ENCODE results near the gene WDR6.
A peak's percentile ranks its signal among the peaks of the same experiment; 100 is the strongest.

Gene WDR6

DNA sequence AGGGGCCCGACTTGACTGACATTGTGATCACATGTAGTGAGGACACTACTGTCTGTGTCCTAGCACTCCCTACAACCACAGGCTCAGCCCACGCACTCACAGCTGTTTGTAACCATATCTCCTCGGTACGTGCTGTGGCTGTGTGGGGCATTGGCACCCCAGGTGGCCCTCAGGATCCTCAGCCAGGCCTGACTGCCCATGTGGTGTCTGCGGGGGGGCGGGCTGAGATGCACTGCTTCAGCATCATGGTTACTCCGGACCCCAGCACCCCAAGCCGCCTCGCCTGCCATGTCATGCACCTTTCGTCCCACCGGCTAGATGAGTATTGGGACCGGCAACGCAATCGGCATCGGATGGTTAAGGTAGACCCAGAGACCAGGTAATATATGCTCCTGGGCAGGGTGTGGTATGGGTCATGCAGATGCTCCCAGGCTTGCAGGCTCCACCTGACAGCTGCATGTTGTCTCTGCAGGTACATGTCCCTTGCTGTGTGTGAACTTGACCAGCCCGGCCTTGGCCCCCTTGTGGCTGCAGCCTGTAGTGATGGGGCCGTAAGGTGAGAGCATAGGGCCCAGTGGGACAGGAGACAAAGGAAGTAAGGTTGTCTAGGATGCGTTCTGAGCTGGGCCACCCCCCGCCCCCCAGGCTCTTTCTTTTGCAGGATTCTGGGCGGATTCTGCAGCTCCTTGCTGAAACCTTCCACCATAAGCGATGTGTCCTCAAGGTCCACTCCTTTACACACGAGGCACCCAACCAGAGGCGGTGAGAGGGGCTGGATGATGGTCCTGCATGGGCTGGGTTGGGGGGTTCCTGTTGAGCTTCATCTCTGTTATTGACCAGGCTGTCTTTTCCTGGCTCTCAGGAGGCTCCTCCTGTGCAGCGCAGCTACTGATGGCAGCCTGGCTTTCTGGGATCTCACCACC, 6.8 kb downstream of the WDR6 start:
- no peak for DNase-seq (ENCODE audit: low read depth in 3 of 3)

DNA sequence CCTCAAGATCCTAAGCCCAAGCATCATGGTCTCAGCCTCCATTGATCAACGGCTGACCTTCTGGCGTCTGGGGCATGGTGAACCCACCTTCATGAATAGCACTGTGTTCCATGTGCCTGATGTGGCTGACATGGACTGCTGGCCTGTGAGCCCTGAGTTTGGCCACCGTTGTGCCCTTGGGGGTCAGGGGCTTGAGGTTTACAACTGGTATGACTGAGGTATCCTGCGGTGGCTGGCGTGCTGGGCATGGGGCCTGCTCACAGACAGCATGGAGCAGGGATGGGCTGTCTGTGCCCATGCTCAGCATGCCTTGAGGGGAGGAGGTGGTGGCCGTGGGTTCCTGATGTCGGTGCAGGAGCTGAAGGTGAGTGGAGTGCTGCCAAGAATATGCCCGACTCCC, 7.9 kb downstream of the WDR6 start:
- no peak for DNase-seq (ENCODE audit: low read depth in 3 of 3)

DNA sequence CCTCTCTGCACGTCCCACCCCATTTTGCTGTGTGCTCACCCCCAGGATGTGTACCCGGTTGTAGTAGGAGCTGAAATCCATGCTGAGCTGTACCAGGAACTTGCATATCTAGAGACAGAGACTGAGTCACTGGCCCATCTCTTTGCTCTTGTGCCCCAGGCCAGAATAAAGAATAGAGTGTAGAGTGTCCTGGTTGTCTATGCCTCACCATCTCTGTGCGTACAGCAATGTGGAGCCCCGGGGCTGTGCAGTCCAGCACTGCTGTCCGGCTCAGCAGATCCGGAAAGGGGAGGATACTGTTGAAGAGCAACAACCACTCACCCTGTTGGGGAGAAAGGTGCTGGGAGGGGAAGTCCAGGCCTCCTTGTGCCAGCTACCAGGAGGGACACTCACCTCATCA, 8.6 kb downstream of the WDR6 start:
- DNase-seq (ENCODE audit: low read depth in 3 of 3): no peak

DNA sequence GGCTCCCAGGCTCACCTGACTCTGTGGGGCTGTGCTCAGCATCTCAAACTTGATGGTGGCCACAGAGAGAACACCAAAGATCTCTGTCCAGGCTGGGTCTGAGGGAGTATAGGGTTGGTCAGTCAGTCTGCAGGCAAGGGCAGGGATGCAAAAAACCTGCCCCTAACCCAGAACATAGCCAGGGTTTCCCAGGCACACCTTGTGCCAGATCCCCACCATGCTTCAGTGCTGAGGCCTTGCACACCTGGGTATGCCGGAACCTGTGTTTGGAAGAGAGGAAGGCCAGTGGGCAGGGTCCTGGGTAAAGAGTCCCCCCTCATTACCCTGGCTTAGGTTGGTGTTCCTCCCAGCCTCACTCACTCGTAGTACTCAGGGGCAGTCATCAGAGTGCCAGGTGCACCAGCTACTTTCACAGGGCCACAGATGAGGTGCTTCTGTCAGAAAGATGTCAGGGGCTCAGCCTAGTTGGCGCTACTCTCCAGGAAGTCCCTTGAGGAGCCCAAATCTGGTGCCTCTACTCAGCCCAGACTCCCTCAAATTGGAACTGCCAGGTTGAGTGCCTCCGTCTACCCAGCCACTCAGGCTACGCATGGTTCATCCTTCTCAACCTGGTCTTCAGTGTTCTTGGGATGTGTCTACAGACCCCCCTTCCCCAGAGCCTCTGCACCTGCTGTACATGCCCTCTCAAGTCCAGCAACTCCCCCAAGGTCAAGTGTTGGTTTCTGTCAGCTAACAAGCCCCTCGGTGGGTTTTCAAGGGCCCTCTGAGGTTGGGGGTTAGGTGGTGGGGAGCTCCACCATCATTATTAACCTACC, 9.4 kb downstream of the WDR6 start:
- DNase-seq (ENCODE audit: low read depth in 3 of 3): no peak

DNA sequence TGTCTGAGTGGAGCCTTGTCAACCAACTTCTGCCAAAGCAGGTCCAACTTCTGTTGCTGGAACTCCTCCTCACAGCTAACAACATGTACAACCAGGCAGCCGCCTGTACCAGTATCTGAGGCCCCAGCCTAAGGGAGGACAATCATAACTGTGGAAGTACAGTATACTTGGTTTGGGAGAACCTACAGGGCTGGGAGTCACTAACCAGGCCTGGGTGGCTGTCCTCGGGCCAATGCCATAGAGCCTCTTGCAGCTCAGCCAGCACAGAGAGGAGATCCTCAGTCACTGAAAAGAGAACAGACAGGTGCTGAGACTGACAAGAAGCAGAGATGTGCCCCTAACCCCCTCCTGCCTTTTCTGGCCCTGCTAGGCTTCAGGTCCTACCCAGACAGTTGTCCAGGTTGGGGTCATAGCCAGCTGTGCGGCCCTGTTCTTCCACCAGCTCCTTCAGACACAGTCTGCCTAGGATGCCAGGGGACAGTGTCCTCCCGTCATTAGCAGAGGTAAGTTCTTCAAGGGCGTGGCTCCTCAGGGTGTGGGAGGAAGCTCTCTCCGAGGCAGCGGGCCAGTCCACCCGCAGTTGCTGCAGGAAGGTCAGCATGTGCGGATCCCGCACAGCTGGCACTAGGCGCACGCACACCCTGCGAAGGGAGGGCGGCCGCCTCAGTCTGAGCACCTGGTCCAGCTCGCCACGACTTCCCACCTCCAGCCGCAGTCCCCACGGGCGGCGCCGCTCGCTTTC, 10.2 kb downstream of the WDR6 start:
- DNase-seq (ENCODE audit: low read depth in 3 of 3): no peak

DNA sequence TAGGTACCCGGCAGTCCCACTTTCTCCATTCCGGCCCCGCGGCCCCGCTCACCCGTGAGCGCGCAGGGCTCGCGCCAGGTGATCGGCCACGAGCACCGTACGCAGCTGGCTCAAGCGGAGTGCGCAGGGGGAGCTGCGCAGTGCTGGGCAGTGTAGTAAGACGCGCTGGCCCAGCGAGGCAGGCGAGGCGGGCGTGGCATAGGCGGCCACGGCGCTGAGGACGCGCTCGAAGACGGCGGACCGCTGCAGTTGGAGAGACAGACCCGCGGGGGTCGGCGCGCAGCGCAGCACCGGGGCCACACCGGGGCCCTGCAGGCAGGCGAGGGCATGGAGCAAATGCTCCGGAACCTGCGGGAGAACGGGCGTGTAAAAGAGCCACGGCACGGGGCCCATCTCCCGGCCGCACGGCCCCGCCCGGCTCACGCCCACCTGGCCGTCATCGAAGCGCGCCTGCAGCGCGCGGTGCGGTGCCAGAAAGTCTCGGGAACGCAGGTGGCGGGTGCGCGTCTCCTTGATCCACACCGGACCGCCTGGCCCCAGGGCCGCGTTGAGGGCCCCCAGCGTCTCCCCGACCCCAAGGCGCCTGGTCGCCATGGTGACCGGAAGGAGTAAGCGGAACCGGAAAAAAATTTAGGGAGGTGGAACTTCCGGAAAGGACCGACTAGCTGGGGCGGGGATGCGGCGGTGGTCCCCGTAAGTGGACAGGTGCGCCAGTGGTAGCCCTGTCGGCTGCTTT, 10.9 kb downstream of the WDR6 start, which contains the start of gene DALRD3:
Gene DALRD3 (minus strand): TSS at position 610 of the 736 bp plus-strand sequence. CDS start 16 bp downstream, at position 594.
- peak; percentile 17 to 48 (median 33) for DNase-seq (ENCODE audit: low read depth in 3 of 3)

DNA sequence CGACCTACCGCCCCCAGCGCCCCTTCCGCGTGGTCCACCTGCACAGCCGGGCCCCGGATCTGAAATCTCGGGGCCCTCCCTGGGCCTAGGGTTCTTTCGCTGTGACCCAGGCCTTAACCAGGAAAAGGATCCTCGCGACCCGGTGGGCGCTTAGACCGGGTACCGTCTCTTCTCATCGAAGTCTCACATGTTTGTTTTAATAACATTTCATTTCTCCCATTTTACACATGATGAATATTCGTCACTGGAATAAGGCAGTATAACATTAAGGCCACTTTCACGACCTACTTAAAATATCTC, 11.5 kb downstream of the WDR6 start:
- DNase-seq (ENCODE audit: low read depth in 3 of 3): no peak

DNA sequence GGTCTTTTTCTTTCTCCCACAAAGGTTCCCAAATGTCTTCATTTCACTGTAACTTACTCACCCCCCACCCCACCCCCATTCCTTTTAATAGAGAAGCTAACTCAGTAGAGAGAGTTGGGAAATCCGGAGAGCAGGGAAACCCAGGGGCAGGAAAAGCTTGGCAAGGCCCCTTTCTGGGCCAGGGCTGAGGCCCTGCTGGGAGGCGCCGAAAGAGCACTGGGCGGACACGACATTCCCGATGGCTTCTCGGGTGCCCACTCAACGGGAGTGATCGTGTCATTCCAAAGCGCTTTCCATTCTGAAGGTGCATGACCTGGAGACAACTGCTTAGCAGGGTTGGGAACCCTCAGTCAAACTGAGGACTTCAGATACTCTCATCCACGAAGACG, 12.7 kb downstream of the WDR6 start:
- DNase-seq (ENCODE audit: low read depth in 3 of 3): no peak

DNA sequence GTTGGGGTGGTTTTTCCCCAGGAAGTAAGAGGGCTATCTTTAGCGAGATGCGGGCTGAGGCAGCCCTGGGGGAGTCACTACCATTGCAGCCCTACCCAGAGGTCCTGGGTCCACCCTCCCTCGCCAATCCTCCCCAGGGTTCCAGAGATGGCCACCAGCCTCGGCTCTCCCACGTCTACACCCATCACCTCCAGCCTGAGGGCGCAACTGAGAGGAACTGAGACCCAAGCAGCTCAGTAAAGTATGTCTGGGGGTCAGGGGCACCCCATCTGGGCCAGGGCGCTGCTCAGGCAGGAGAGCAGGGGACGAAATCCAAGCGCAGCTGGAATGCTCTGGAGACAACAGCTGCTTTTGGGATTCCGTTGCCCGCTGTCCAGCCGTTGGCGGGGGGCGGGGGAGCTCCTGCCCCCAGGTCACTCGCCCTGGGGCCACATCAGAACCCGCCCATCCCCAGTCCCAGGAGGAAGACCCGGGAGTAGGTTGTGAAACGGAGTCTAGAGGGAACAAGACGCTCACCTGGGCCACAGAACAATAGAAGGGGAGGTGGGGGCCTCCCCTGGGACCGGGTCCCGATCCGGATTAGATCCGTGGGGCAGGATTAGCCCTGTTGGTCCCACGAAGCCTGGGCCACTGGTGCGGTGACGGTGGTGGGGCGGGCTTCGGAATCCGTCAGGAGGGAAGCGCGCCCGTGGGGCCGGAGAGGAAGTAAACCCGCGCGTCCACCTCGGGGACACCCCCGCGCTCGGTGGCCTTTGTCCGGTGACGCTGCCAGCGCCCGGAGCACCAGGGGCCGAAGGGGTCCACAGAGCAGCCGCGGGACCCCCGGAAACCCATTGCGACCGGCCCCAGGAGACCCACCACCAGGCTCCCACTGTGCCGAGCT, 13.4 kb downstream of the WDR6 start:
- DNase-seq (ENCODE audit: low read depth in 3 of 3): no peak

DNA sequence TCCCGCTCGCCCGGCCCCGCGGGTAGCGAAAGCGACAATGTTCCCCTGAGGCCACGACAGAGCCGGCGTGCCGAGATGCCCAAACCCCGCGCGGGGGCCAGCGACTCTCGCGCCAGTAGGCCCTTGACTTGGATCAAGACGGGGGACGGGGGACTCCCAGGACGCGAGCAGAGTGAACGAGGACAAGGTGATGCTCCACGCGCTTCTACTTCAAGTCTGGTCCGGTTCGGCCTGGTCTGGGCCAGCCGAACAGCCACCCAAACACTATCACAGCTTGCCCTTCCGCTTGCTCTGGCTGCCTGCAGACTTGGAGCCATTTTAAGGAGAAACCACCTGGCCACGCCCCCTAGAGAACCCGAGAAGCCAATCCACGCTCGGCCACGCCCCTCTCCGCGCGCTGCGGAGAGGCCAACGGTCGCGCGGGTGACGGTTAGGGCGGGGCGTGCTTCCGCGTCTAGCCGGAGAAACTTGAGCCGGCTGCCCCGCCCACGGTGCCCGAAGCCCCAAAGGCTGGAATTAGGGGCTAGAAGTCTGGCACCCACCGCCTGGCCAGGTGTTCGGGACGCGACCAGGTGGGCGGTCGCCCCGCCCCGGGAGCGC, 14.1 kb downstream of the WDR6 start:
- peak; percentile 95 to 98 (median 98) for DNase-seq (ENCODE audit: low read depth in 3 of 3)

DNA sequence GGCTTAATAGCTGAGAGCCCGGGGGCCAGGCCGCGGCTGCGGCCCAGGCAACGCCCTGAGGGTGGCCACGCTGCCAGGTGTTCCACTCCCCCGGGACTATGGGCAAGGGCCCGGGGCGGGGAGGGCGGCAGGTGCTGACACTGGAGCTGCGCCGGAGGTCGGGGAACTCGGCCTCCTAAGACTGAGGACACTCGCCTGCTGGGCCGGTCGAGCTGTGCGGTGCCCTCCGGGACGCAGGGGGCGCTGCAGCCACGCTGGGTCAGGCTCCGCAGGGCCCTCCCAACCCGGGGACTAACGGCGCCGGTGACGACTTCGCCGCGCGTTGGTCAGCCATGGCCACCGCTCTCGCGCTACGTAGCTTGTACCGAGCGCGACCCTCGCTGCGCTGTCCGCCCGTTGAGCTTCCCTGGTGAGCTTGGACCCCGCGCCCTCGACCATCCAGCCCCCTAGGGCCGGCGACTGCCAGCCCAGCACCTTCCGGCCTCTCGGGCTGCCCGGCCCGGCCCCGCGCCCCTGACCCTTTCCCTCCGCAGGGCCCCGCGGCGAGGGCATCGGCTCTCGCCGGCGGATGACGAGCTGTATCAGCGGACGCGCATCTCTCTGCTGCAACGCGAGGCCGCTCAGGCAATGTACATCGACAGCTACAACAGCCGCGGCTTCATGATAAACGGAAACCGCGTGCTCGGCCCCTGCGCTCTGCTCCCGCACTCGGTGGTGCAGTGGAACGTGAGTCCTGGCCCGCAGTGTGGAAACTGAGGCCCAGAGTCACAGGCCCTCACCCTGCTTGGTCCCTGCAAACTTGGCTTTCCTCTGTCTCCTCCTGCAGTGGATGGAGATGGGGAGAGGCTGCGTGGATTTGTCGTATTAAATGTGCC, 14.9 kb downstream of the WDR6 start, which contains the start of gene NDUFAF3:
Gene NDUFAF3 (plus strand): TSS at position 309 of the 875 bp plus-strand sequence. CDS start 24 bp downstream, at position 333.
- peak; percentile 81 to 88 (median 83) for DNase-seq (ENCODE audit: low read depth in 3 of 3)

DNA sequence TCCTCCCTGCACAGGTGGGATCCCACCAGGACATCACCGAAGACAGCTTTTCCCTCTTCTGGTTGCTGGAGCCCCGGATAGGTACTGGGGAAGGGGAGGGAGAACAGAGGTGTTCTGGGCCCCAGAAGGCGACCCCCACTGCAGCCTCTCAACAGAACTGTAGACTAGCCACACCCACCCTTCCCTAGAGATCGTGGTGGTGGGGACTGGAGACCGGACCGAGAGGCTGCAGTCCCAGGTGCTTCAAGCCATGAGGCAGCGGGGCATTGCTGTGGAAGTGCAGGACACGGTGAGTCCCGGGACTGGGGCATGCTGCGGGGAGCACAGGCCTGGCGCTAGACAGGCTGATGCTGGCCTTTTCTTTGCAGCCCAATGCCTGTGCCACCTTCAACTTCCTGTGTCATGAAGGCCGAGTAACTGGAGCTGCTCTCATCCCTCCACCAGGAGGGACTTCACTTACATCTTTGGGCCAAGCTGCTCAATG, 15.5 kb downstream of the WDR6 start:
- DNase-seq (ENCODE audit: low read depth in 3 of 3): no peak

DNA sequence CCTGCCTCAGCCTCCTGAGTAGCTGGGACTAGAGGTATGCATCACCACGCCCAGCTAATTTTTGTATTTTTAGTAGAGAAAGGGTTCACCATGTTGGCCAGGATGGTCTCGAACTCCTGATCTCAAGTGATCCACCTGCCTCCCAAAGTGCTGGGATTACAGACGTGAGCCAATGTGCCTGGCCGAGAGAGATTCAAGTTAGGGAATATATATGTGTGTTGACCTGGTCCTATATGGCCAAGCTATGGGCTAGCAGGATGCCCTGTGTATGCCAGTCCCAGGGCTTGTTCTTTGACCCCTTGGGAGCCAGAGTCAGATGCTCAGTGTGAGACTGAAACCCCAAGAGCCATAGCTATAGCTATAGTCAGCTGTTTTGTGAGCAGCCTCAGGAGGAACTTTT, 16.6 kb downstream of the WDR6 start:
- no peak for DNase-seq (ENCODE audit: low read depth in 3 of 3)

DNA sequence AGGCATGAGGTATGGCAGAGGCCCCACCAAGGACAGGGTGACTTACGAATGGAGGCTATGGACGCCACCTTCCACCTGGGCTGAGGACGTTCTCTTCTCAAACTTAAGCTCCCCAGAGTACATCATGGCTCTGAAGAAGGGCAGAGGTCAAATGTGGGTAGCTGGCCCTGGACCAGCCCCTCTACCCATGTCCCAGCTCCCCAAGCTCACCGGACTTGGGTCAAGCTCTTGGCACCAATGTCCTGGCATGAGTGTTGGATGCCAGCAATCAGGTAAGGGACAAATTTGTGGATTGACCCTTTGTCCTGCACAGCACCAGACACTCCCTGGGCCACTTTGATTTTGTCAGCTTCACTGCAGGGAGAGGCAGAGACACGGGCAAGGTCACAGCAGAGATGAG, 17.3 kb downstream of the WDR6 start:
- DNase-seq (ENCODE audit: low read depth in 3 of 3): no peak

DNA sequence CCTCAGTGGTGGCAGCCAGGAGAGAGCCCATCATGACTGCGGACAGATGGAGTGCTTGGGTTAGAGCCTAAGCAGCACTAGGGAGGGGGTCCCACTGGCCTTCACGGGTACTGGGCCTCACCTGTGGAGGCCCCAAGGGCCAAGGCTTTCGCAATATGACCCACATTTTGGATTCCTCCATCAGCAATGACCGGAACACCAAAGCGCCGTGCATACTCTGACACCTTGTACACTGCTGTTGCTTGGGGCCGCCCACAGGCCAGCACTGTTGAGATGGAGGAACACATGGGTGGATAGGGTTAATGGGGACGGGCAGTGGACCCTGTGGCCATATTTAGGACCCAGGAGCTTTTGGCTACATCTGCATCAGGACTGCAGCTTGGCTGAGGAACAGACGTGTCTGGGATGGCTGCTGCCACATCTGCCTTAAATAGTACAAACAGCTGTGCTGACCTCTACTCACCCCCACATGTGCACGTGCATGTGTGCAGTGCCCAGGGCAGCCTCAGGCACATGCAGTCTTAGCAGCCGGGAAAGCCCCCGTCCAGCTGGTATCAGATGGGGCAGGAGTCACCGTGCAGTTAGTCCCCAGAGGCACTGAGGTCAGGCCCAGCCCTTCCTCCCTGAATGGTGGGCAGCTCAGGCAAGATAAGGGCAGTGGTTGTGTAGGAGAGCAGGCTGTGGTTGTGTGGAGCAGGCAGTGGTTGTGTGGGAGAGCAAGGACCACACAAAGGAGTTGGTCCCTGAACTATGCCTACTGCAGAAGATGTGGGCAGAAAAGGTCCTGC, 18.0 kb downstream of the WDR6 start:
- DNase-seq (ENCODE audit: low read depth in 3 of 3): no peak

DNA sequence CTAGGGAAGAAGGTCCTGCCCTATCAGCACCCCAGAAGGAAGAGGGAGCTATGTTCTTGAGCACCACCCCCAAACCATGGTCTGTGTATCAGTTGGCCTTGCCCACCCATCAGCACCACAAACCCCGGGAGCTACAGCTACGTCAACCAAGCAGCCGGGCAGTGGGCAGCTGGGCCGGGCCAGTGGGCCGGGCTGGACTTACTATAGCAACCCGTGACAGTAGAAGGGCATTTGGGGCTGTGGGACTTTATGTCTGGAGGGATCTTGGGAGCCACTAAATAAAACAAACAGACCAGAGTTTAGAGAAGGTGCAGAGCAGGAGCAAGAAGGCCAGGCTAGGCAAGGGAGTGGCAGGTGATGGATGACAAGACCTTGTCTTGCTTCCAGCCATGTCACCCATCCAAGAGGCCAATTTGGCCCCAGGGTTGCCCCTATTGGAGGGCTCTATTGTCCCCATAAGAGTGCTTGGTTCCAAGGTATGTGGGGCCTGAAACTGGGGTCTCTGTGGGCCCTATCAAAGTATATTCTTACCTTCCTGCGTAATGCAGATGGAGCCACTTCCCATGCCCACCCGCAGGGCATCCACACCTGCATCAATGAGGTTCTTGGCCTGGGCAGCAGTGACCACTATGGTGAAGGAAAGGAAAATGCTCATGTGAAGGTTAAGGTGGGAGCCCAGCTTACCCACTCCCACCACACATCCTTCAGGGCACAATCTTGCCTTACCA, 18.8 kb downstream of the WDR6 start:
- no peak for DNase-seq (ENCODE audit: low read depth in 3 of 3)

DNA sequence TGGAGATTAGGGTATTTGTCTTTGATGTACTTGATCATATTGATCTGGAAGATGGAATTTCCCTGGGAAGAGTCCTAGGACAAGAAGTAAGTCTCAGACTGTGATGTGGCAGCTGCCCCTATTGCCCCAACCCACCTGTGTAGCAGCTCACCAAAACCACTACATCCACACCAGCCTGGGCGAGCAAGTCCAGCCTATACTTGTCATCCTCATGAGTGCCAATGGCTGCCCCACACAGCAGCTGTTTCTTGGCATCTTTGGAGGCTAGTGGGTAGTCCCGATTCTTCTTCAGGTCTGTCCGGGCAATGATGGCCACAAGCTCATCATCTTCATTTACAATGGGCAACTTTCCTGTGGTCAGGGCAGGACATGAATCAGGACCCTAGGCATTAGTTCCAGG, 19.3 kb downstream of the WDR6 start:
- no peak for DNase-seq (ENCODE audit: low read depth in 3 of 3)
